Tibial nerve (tissue), 3 donors: ENCODE data around the gene CHI3L2.

ENCODE experiments used
- POLR2A ChIP-seq, 2 donors: fragments of 450-650 bp; IDR thresholded peaks; one replicate each; pipeline ENCODE4 v1.6.1; 2017; ENCODE audit warnings: antibody characterized with exemption in 2 of 2, mild to moderate bottlenecking in 2 of 2, moderate library complexity in 2 of 2
- TF ChIP-seq, protein P1 (sequence below), 5 experiments: fragments of 200-600 bp in 3 of 5; fragments of 450-650 bp in 2 of 5; sonication (generic) in 3 of 5; IDR thresholded peaks; one replicate each; pipeline ENCODE4 v1.5.1; 2016 to 2019; ENCODE audit warnings: antibody characterized with exemption in 5 of 5, mild to moderate bottlenecking in 3 of 5, moderate library complexity in 2 of 5

DNA sequence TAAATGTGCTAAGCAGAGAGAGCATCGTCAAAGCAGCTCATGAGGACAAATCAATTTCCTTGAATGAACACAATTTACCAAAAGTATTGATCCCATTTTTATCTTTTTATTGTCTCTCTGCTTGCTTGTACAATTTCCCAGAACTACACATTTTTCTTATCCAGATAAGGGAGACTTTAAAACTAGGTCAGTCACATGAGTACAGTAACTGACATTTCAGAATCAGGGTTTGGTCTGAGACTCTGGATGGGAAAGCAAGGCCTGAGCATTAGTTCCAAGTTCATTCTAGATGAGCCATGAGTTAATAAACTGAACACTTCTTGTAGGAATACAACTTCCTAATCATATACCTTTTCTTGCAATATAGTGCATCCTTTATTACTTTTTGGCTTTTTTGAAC lies 15.6 kb upstream of the CHI3L2 start:
- TF ChIP-seq, protein P1, sequence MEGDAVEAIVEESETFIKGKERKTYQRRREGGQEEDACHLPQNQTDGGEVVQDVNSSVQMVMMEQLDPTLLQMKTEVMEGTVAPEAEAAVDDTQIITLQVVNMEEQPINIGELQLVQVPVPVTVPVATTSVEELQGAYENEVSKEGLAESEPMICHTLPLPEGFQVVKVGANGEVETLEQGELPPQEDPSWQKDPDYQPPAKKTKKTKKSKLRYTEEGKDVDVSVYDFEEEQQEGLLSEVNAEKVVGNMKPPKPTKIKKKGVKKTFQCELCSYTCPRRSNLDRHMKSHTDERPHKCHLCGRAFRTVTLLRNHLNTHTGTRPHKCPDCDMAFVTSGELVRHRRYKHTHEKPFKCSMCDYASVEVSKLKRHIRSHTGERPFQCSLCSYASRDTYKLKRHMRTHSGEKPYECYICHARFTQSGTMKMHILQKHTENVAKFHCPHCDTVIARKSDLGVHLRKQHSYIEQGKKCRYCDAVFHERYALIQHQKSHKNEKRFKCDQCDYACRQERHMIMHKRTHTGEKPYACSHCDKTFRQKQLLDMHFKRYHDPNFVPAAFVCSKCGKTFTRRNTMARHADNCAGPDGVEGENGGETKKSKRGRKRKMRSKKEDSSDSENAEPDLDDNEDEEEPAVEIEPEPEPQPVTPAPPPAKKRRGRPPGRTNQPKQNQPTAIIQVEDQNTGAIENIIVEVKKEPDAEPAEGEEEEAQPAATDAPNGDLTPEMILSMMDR (IDR thresholded peaks at IDR 0.05): no peak
- TF ChIP-seq POLR2A (IDR thresholded peaks at IDR 0.05): no peak
